OCI-LY1 (cell line): Measurements from ENCODE around the gene CIAO3.

Experiments used
- CTCF ChIP-seq: fragments of 200-600 bp; sonication (generic), shearing (Covaris generic); IDR thresholded peaks from 2 replicates; pipeline ENCODE4 v1.5.1; 2017; ENCODE audit warnings: mild to moderate bottlenecking, antibody characterized with exemption, low read length, moderate library complexity, mixed read lengths
- EZH2 ChIP-seq: fragments of 200-600 bp; sonication (generic), shearing (Covaris generic); IDR thresholded peaks from 2 replicates; pipeline ENCODE4 v1.8.0; 2017; ENCODE audit warnings: borderline replicate concordance, mixed run types, mild to moderate bottlenecking, antibody characterized with exemption, low read length, moderate library complexity, mixed read lengths

GRCh38 chr16:684071-684794 lies 56.6 kb downstream of the CIAO3 start, which contains the start of gene JMJD8:
- TF ChIP-seq CTCF (no peak), EZH2 (no peak)
